Breast epithelium (tissue), 3 donors: ENCODE measurements around the gene IL1RAPL2.

Experiments used
- POLR2A ChIP-seq: fragments of 450-650 bp; IDR thresholded peaks from one replicate; pipeline ENCODE4 v1.6.1; 2016; ENCODE audit warnings: antibody characterized with exemption, mild to moderate bottlenecking, moderate library complexity
- TF ChIP-seq, protein P1 (sequence below), 3 donors: fragments of 450-650 bp; IDR thresholded peaks; one replicate each; pipeline ENCODE4 v1.5.1; 2016 to 2017; ENCODE audit warnings: antibody characterized with exemption in 3 of 3, mild to moderate bottlenecking in 3 of 3, moderate library complexity in 3 of 3

DNA sequence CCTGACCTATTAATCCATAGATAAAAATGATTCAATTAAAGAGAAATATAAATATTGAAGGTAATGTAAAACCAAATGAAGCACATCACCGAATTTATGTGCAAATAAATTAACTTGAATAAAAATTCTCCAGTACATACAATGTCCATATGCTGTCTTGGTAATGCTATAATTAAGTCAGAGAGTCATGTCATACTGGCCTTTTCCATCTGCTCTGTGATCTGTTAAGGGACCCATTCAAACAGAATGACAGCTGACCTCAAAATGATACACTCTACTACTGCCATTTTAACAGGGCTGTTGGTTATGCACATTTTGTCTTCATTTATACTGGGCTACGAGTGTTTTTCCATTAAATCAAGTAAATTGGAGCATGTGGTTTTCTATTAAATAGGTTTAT, 555.2 kb downstream of the IL1RAPL2 start:
- TF ChIP-seq, protein P1, sequence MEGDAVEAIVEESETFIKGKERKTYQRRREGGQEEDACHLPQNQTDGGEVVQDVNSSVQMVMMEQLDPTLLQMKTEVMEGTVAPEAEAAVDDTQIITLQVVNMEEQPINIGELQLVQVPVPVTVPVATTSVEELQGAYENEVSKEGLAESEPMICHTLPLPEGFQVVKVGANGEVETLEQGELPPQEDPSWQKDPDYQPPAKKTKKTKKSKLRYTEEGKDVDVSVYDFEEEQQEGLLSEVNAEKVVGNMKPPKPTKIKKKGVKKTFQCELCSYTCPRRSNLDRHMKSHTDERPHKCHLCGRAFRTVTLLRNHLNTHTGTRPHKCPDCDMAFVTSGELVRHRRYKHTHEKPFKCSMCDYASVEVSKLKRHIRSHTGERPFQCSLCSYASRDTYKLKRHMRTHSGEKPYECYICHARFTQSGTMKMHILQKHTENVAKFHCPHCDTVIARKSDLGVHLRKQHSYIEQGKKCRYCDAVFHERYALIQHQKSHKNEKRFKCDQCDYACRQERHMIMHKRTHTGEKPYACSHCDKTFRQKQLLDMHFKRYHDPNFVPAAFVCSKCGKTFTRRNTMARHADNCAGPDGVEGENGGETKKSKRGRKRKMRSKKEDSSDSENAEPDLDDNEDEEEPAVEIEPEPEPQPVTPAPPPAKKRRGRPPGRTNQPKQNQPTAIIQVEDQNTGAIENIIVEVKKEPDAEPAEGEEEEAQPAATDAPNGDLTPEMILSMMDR (IDR thresholded peaks at IDR 0.05): no peak
- TF ChIP-seq POLR2A: no peak
